HCEC 1CT (cell line): ENCODE measurements around the gene TSPAN1.
"Not testable (repeated sequence)": the region's sequence is repeated elsewhere in the genome, so short reads cannot be mapped to it uniquely, and the experiment has no call there.

ENCODE experiments used
- DNase-seq: peaks from one replicate; pipeline ENCODE4 v3.0.0-alpha.2; 2017

Gene TSPAN1

DNA sequence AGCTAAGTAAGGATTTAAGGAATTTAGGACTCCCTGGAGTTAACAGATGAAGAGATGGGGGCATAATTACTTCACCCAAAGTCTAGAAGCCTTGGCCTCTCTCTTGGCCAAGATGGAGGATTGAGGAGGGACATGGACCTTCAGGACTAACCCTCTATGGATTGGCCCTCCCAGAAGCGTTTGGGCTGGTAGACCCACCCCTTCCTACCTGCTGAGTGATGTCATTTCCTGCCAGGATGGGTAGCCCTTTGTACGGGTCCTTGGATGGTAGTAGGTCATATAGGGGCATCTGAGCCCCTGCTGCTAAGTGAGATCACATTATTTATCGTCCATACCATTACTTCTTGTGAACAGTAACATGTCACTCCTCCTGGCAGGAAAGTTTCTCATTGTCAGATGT, 45.9 kb downstream of the TSPAN1 start:
- DNase-seq = no peak

DNA sequence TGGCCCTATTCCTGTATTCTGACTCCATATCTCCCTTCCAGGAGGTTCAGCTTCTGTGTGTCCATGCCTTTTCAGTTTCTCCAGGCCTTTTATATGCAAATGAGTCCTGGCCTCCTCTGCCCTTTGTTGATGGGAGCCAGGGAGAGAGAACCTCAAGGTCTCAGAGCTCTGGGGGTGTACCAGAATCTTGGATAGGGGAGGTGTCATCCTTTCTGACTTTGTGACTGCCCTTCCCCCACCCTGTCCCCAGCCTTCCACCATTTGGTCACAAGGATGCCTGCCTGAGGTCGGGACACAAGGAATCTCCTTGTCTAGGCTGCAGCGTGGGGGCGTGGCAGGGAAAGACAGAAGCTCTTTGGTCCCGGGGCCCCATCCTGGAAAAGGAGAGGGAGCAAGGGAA, 46.9 kb downstream of the TSPAN1 start:
- DNase-seq = no peak

DNA sequence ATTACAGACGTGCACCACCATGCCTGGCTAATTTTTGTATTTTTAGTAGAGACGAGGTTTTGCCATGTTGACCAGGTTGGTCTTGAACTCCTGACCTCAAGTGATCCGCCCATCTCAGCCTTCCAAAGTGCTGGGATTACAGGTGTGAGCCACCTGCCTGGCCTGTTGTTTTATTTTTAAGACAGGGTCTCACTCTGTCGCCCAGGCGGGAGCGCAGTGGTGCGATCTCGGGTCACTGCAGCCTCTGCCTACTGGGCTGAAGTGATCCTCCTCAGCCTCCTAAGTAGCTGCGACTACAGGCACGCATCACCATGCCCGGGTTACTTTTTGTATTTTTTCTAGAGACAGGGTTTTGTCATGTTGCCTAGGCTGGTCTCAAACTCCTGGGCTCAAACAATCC, 48.2 kb downstream of the TSPAN1 start:
- not testable (repeated sequence) for DNase-seq

DNA sequence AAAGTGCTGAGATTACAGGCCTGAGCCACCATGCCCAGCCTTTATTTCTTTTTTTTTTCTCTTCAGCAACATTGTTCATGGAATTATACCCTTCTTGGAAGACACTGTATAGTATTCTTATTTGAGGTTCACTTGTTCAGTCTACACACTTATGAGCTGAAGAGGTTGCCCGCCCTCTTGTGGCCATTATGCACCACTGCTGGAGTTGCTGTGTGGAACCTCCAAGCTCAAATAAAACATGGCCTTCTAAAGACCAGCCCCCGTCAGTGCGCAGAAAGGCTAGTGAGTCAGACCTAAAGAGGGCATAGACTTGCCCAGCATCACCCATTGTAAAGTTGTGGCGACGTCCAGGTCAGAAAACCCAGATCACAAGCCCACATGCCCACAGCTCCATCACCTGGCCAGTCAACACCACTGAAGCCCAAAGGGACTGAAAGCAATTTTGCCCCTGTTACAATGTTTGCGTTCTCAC, 48.6 kb downstream of the TSPAN1 start:
- DNase-seq = peak; percentile 85

DNA sequence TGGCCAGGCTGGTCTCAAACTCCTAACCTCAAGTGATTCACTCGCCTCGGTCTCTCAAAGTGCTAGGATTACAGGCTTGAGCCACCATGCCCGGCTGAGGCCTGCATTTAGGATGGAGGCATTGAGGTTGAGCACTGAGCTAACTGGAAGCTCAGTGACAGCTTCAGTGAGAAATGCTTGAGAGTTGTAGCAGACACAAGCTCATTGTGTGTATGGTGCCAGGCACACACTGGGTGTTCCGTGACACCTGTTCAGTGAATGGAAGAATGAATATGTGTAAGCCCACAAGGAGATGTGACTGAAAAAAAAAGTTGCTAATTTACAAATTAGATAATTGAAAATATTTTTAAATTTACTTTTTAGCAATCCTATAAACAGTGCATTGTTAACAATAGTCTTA, 50.1 kb downstream of the TSPAN1 start:
- DNase-seq = no peak

DNA sequence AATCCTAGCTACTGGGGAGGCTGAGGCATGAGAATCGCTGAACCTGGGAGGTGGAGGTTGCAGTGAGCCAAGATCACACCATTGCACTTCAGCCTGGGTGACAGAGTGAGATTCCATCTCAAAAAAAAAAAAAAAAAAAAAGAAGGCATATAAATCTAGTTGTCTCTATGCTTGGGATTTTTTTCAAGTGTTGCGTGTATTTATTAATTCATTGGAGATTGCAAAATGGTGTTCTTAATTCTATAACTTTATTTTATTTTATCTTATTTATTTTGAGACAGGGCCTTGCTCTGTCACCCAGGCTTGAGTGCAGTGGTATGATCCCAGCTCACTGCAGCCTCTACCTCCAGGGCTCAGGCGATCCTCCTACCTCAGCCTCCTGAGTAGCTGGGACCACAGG, 56.3 kb downstream of the TSPAN1 start:
- DNase-seq = not testable (repeated sequence)
